ENCODE measurements around the gene UTS2B.

UTS2B gene

GRCh38 chr3:191342411-191342810 is 12.1 kb upstream of the UTS2B start:
- Mint-ChIP-seq H3K4me3 (no peak overlapping the region), H3K9me3 (no peaks in the 10 kb centered on the region), H3K27ac (no peak overlapping the region), H3K27me3 (ENCODE audit: low read depth) (no peaks in the 10 kb centered on the region), H3K4me1 (ENCODE audit: low read depth) (peaks cover 2% of the 10 kb centered on the region), H3K36me3 (ENCODE audit: low read depth) (no peaks in the 10 kb centered on the region)
- DNase-seq (ENCODE audit: low spot score) = no peak

DNA sequence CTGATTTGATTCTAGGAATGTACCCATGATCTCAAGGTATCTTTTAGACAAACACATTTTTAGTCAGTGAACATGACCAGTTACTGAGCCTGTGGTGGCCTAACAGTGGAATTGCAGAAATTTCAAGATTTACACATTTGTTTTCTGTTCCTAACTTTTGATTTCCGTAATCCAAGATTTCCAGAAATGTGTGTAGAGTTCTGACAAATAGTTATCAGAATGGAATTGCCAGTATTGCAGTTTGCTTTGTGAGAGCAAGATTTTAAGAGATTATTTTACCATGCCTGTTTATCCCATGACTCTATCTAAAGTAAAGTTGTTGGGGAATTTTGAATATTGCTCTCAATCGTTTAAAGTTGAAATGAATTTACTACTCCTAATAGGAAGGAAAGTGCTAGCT is 11.7 kb upstream of the UTS2B start:
- Mint-ChIP-seq H3K4me3 (no peak overlapping the region), H3K27me3 (ENCODE audit: low read depth) (no peaks in the 10 kb centered on the region), H3K27ac (no peak overlapping the region), H3K4me1 (ENCODE audit: low read depth) (peaks cover 2% of the 10 kb centered on the region), H3K9me3 (no peaks in the 10 kb centered on the region), H3K36me3 (ENCODE audit: low read depth) (no peaks in the 10 kb centered on the region)
- DNase-seq (ENCODE audit: low spot score) = no peak

DNA sequence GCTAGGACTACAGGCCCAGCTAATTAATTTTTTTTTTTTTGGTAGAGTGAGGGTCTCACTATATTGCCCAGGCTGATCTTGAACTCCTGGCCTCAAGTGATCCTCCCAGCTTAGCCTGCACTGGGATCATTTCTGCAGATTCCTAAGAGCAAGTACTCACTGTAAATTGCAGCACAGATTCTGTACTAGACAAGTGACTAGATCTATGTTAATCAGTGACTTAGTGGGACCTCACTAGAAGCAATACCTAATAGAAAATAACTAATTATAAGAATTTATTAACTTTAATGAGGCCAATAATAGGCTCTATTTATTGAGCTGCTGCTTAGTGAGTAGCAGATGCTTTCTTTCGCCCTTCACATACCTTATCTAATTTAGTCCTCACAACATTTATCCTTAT is 10.6 kb upstream of the UTS2B start:
- peaks cover 2% of the 10 kb centered on the region for H3K4me1 Mint-ChIP-seq (ENCODE audit: low read depth)
- DNase-seq (ENCODE audit: low spot score) = no peak

GRCh38 chr3:191340351-191340750 is 10.0 kb upstream of the UTS2B start:
- H3K27ac Mint-ChIP-seq = no peak overlapping the region
- H3K4me1 Mint-ChIP-seq (ENCODE audit: low read depth) = peaks cover 2% of the 10 kb centered on the region
- no peaks in the 10 kb centered on the region for H3K9me3 Mint-ChIP-seq
- H3K27me3 Mint-ChIP-seq (ENCODE audit: low read depth) = no peaks in the 10 kb centered on the region
- H3K4me3 Mint-ChIP-seq = no peak overlapping the region
- H3K36me3 Mint-ChIP-seq (ENCODE audit: low read depth) = no peaks in the 10 kb centered on the region
- DNase-seq (ENCODE audit: low spot score) = no peak

More for the DNA sequence above, 10.6 kb upstream of the UTS2B start:
- Mint-ChIP-seq H3K27me3 (ENCODE audit: low read depth) (no peaks in the 10 kb centered on the region), H3K36me3 (ENCODE audit: low read depth) (no peaks in the 10 kb centered on the region), H3K9me3 (no peaks in the 10 kb centered on the region), H3K4me3 (no peak overlapping the region), H3K27ac (no peak overlapping the region)

DNA sequence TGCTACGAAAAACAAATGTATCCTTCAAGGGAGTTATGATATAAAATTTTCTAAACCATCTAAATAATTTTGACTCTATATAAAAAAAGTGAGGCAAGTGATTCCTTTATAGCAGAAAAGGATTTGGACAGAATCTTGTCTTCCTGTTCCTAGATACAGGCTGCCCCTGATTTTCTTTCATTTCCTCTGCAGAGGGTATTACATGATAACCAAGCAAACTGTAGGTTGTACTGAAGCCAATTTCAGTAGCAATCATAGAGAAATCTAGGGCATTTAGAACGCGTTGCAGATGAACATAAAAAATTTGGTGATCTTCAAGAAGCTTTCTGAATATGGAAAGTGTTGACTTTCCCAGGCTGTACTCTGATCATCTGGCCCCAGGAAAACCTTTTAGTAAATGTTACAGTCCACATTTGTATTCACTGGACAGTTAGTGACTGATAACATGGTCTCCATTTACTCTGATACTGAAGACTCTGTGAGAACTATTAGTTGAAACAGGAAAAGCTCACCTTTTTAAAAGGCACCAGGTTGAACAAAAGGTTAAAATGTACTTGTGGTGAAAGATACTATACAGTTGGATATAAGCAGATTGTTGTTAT is 9.1 kb upstream of the UTS2B start:
- DNase-seq (ENCODE audit: low spot score) = no peak
- Mint-ChIP-seq H3K27ac (no peak overlapping the region), H3K9me3 (no peaks in the 10 kb centered on the region), H3K36me3 (ENCODE audit: low read depth) (no peaks in the 10 kb centered on the region), H3K4me1 (ENCODE audit: low read depth) (peaks cover 4% of the 10 kb centered on the region), H3K27me3 (ENCODE audit: low read depth) (no peaks in the 10 kb centered on the region), H3K4me3 (no peak overlapping the region)

DNA sequence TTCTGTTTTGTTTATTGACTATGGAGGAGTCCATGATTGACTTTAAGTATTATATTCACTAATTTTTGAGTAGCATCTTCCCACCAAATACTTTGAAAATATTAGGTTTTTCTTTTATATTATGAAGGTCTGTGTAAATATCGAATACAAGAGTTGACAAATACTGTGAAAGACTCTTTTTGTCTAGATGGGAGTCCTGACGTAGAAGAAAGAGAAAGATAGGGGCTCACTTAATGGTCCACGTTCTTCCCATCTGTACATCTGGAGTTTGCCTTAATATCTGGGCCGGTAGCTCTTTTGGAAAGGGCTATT is 7.8 kb upstream of the UTS2B start:
- no peaks in the 10 kb centered on the region for H3K9me3 Mint-ChIP-seq
- no peak for DNase-seq (ENCODE audit: low spot score)
- H3K27me3 Mint-ChIP-seq (ENCODE audit: low read depth) = peaks cover under 1% of the 10 kb centered on the region
- no peak overlapping the region for H3K4me3 Mint-ChIP-seq
- H3K4me1 Mint-ChIP-seq (ENCODE audit: low read depth) = peaks cover 4% of the 10 kb centered on the region
- no peaks in the 10 kb centered on the region for H3K36me3 Mint-ChIP-seq (ENCODE audit: low read depth)
- H3K27ac Mint-ChIP-seq = no peak overlapping the region

- peaks cover 5% of the 10 kb centered on the region for H3K27me3 Mint-ChIP-seq (ENCODE audit: low read depth)
- no peak overlapping the region for H3K27ac Mint-ChIP-seq
- no peak for DNase-seq (ENCODE audit: low spot score)
- H3K36me3 Mint-ChIP-seq (ENCODE audit: low read depth) = no peaks in the 10 kb centered on the region
- H3K4me3 Mint-ChIP-seq = no peak overlapping the region
- H3K4me1 Mint-ChIP-seq (ENCODE audit: low read depth) = peaks cover 8% of the 10 kb centered on the region
- H3K9me3 Mint-ChIP-seq = no peaks in the 10 kb centered on the region
Observed at GRCh38 chr3:191336833-191337232, 6.5 kb upstream of the UTS2B start.

DNA sequence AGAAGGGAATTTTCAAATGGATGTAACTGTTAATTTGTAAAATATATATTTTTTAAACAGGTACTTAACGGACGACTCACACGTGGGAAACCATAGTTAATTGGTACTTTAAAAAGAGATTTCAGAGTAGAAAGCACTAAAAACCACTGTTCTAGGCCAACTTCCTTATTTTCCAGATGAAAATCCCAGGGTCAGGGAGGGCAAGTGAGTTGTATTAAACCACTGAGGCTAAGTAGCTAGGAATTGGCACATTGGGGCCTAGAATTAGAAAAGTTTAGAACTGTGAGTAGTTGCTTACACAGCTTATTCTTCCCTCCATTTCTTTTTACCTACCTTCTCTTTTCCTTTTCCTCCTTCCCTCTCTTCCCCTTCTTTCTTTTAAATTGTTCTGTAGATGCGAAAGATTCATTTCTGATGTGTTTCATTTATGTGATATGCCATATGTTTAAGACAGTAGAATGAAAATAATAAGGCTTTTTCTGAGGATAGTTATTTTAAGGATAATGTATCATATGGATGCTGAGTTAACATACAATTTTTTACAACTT is 4.1 kb upstream of the UTS2B start:
- H3K27ac Mint-ChIP-seq = no peak overlapping the region
- peaks cover 15% of the 10 kb centered on the region for H3K27me3 Mint-ChIP-seq (ENCODE audit: low read depth)
- no peak for DNase-seq (ENCODE audit: low spot score)
- H3K4me1 Mint-ChIP-seq (ENCODE audit: low read depth) = peaks cover 15% of the 10 kb centered on the region
- no peaks in the 10 kb centered on the region for H3K36me3 Mint-ChIP-seq (ENCODE audit: low read depth)
- no peak overlapping the region for H3K4me3 Mint-ChIP-seq
- H3K9me3 Mint-ChIP-seq = no peaks in the 10 kb centered on the region

GRCh38 chr3:191333298-191333880 is 3.1 kb upstream of the UTS2B start:
- H3K27ac Mint-ChIP-seq = no peak overlapping the region
- peaks cover 19% of the 10 kb centered on the region for H3K27me3 Mint-ChIP-seq (ENCODE audit: low read depth)
- no peak for DNase-seq (ENCODE audit: low spot score)
- no peaks in the 10 kb centered on the region for H3K9me3 Mint-ChIP-seq
- no peak overlapping the region for H3K4me3 Mint-ChIP-seq
- H3K4me1 Mint-ChIP-seq (ENCODE audit: low read depth) = peaks cover 18% of the 10 kb centered on the region
- no peaks in the 10 kb centered on the region for H3K36me3 Mint-ChIP-seq (ENCODE audit: low read depth)

- H3K4me1 Mint-ChIP-seq (ENCODE audit: low read depth) = peaks cover 19% of the 10 kb centered on the region
Observed at GRCh38 chr3:191331388-191331787, 1.1 kb upstream of the UTS2B start.

GRCh38 chr3:191330530-191331048 is 263 bp upstream of the UTS2B start:
- no peaks in the 10 kb centered on the region for H3K36me3 Mint-ChIP-seq (ENCODE audit: low read depth)
- peak overlapping the region; percentile 83 for H3K4me3 Mint-ChIP-seq
- H3K9me3 Mint-ChIP-seq = no peaks in the 10 kb centered on the region
- peaks cover 19% of the 10 kb centered on the region for H3K4me1 Mint-ChIP-seq (ENCODE audit: low read depth)
- peak overlapping the region; percentile 78 for H3K27ac Mint-ChIP-seq
- peaks cover 23% of the 10 kb centered on the region for H3K27me3 Mint-ChIP-seq (ENCODE audit: low read depth)
- DNase-seq (ENCODE audit: low spot score) = no peak

More at GRCh38 chr3:191331388-191331787, 1.1 kb upstream of the UTS2B start:
- Mint-ChIP-seq H3K9me3 (no peaks in the 10 kb centered on the region), H3K27ac (no peak overlapping the region), H3K4me3 (peak overlapping the region; percentile 83), H3K27me3 (ENCODE audit: low read depth) (peaks cover 23% of the 10 kb centered on the region), H3K36me3 (ENCODE audit: low read depth) (no peaks in the 10 kb centered on the region)
- DNase-seq (ENCODE audit: low spot score) = no peak

GRCh38 chr3:191328962-191329653 is 1.2 kb downstream of the UTS2B start, which contains the start of gene CCDC50:
CCDC50 (plus strand) TSS chr3:191329394; CDS start chr3:191329675, 281 bp downstream.
- Mint-ChIP-seq H3K27ac (peak within 1 kb of the TSS; percentile 78), H3K4me1 (ENCODE audit: low read depth) (peaks cover 17% of the 10 kb centered on the region), H3K9me3 (no peaks in the 10 kb centered on the region), H3K36me3 (ENCODE audit: low read depth) (no peaks in the 10 kb centered on the region), H3K27me3 (ENCODE audit: low read depth) (peaks cover 23% of the 10 kb centered on the region), H3K4me3 (peak within 1 kb of the TSS; percentile 83)
- DNase-seq (ENCODE audit: low spot score) = peak; percentile 62

DNA sequence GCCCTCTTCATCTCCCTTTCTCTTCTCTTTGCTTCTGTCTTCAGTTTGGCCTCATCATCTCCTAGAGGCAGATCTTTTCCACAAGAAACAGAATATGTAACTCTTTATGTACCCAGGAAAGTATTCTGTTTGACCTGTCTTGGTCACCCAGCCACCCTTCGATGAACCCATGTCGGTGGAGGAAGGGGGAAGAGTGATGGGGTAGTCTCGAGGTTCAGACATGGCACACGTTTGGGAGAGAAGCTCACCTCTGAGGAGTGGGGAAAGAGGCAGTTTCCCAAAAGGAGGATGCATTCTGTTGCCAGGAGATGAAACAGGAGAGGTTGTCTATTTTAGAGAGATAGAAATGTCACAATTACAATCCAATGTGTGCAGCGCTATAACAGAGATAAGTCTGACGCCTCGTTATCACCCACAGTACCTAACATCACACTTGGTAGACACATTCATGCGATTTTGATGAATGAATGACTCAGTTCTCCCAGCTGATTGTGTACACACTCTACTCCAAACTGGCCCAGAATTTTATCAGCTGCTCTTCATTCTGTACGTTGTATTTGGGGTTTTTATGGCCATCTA is 1.9 kb downstream of the UTS2B start:
- Mint-ChIP-seq H3K27me3 (ENCODE audit: low read depth) (peaks cover 23% of the 10 kb centered on the region), H3K36me3 (ENCODE audit: low read depth) (no peaks in the 10 kb centered on the region), H3K4me1 (ENCODE audit: low read depth) (peaks cover 17% of the 10 kb centered on the region), H3K9me3 (no peaks in the 10 kb centered on the region), H3K27ac (peak overlapping the region; percentile 74), H3K4me3 (peak overlapping the region; percentile 64)
- DNase-seq (ENCODE audit: low spot score) = no peak

DNA sequence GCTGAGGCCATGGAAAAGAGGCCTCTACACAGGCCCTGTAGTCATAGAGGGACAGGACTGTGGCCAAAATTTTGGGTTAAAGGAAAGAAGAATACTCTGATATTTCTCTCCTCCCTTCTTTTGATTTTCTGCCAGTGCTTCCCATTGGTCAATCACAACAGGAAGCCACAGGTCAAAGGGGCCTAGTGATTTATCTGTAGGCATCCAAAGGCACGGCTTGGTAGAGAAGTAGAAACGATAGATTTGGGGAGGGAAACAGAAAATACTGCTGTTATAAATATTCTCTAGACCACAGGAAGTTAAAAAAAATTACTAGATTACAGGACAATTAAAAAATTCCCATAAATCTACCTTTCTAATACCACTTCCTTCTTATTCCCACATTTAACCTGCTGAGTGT is 2.8 kb downstream of the UTS2B start:
- Mint-ChIP-seq H3K4me1 (ENCODE audit: low read depth) (peaks cover 13% of the 10 kb centered on the region), H3K4me3 (no peak overlapping the region), H3K27ac (no peak overlapping the region), H3K27me3 (ENCODE audit: low read depth) (peaks cover 18% of the 10 kb centered on the region), H3K9me3 (no peaks in the 10 kb centered on the region), H3K36me3 (ENCODE audit: low read depth) (no peaks in the 10 kb centered on the region)
- no peak for DNase-seq (ENCODE audit: low spot score)

Measured in T-helper 2 cell treated with Interferon-gamma antibody and Interleukin-4, amounts not matched to agents 5 μg/mL and 100 μg/mL, for 36 hours (primary cell).